ENCODE data around the gene KRTAP5-11.
"Not testable (repeated sequence)": the region's sequence is repeated elsewhere in the genome, so short reads cannot be mapped to it uniquely, and the experiment has no call there.

DNA sequence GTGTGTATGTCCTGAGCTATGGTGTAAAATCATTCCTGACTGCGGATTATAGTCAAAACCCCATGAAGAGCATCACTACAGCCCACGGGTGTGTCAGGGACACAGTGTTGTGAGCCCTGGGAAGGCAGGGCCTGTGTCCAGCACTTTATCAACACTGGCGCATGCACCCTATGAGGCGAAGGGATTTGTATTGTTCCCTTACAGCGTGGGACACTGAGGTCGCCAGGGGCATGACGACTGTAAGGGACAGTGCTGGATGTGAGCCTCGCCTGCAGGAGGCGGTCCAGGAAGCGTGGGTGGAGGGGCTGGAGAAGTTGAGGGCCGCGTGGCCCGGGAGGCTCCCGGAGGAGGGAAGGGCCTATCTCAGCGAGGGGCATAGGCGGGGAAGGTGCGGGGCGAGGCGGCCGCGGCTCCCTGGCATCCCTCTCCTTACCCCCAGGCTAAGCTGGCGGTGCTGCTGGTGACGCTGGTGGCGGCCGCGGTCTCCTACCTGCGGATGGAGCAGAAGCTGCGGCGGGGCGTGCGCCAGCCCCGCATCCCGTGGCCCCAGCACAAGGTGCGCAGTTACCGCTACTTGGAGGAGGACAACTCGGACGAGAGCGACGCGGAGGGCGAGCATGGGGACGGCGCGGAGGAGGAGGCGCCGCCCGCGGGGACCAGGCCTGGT lies 24.3 kb upstream of the KRTAP5-11 start:
- TF ChIP-seq, protein P1, sequence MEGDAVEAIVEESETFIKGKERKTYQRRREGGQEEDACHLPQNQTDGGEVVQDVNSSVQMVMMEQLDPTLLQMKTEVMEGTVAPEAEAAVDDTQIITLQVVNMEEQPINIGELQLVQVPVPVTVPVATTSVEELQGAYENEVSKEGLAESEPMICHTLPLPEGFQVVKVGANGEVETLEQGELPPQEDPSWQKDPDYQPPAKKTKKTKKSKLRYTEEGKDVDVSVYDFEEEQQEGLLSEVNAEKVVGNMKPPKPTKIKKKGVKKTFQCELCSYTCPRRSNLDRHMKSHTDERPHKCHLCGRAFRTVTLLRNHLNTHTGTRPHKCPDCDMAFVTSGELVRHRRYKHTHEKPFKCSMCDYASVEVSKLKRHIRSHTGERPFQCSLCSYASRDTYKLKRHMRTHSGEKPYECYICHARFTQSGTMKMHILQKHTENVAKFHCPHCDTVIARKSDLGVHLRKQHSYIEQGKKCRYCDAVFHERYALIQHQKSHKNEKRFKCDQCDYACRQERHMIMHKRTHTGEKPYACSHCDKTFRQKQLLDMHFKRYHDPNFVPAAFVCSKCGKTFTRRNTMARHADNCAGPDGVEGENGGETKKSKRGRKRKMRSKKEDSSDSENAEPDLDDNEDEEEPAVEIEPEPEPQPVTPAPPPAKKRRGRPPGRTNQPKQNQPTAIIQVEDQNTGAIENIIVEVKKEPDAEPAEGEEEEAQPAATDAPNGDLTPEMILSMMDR (IDR thresholded peaks at IDR 0.05; ENCODE audit: low read length) = not testable (repeated sequence)
- TF ChIP-seq EZH2 (IDR thresholded peaks at IDR 0.05; ENCODE audit: borderline replicate concordance, low read length) = not testable (repeated sequence)
